ENCODE data around the gene EXD3. TPM values are rescaled to one million over a fixed set of nuclear protein-coding genes. Genes with fewer than 3 reads are reported as not detected.

EXD3 gene
- total RNA-seq, 1 experiment from 2014 or later, result 15.3 TPM

DNA sequence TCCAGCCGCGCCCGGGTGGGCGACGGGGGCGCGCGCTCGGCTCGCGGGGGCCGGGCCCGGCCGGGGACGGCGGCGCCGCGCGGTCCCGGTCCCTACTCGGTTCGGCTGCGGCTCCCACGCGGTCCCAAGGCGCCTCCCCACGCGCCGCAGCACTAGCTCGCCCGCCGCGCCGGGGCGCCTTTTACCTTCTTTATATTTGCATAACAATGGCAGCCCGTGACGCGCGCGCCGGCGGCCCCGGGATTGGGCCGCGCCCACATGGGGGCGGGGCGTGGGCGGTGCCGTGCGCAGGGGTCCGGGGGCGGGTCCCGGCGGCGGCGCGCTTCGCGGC, 120.9 kb downstream of the EXD3 start, which contains the start of gene NRARP:
NRARP (minus strand) TSS at position 154 of the 331 bp plus-strand sequence. CDS start 343 bp downstream, outside the sequence.
- peak; percentile 76 for DNase-seq
- Histone ChIP-seq H3K23ac (ENCODE audit: insufficient read length, low read depth, low read length) (no peak within 1 kb of the TSS), H2BK5ac (ENCODE audit: insufficient read length, low read length) (no peak within 1 kb of the TSS), H2BK20ac (ENCODE audit: low read depth, low read length, poor library complexity, severe bottlenecking) (no peak within 1 kb of the TSS), H3K4ac (ENCODE audit: low read depth, low read length) (no peak within 1 kb of the TSS), H2AK5ac (ENCODE audit: insufficient read length, low read length) (no peak within 1 kb of the TSS), H4K91ac (ENCODE audit: insufficient read length, low read depth, low read length) (no peak within 1 kb of the TSS), H3K56ac (ENCODE audit: insufficient read length, low read depth, low read length) (no peak within 1 kb of the TSS), H2BK15ac (ENCODE audit: low read depth, low read length) (peak within 1 kb of the TSS; percentile 16; the same call in 1 of the 2 replicates), H2AFZ (ENCODE audit: low read length) (no peak within 1 kb of the TSS), H4K8ac (replicated peaks; ENCODE audit: insufficient read length, low read depth, low read length) (no peak within 1 kb of the TSS), H3K23me2 (ENCODE audit: insufficient read length, low read depth, low read length, poor library complexity, severe bottlenecking) (peaks cover 6% of the 10 kb centered on the region), H3K27ac (ENCODE audit: insufficient read length, low read depth, low read length) (no peak within 1 kb of the TSS), H3K79me2 (ENCODE audit: insufficient read depth, low read length) (no peaks in the 10 kb centered on the region), H3K9ac (ENCODE audit: extremely low read depth, insufficient read length, low read length) (no peak within 1 kb of the TSS), H3K9me3 (ENCODE audit: control insufficient read depth, low read depth, low read length) (no peaks in the 10 kb centered on the region), H3T11ph (ENCODE audit: low read length) (no peak within 1 kb of the TSS), H3K14ac (ENCODE audit: insufficient read depth, low read length) (0 out of 2 replicates have a peak within 1 kb of the TSS, but pooled peaks have one; percentile 13), H3K4me2 (ENCODE audit: insufficient read depth, insufficient read length, low read length) (peak within 1 kb of the TSS; percentile 36), H3K18ac (ENCODE audit: insufficient read length, low read depth, low read length) (peak within 1 kb of the TSS; percentile 38), H4K5ac (ENCODE audit: insufficient read length, low read depth, low read length) (no peak within 1 kb of the TSS), H3K27me3 (ENCODE audit: insufficient read depth, low read length) (no peaks in the 10 kb centered on the region; the same call in 1 of the 2 replicates), H3K4me1 (ENCODE audit: insufficient read depth, low read length) (peaks cover 3% of the 10 kb centered on the region; the same call in 1 of the 2 replicates), H2BK120ac (ENCODE audit: low read depth, low read length, poor library complexity, severe bottlenecking) (no peak within 1 kb of the TSS), H2BK12ac (ENCODE audit: insufficient read length, low read depth, low read length) (no peak within 1 kb of the TSS), H3K79me1 (ENCODE audit: insufficient read depth, low read depth, low read length, poor library complexity, severe bottlenecking) (no peaks in the 10 kb centered on the region), H4K20me1 (ENCODE audit: control insufficient read depth, insufficient read depth, insufficient read length) (no peaks in the 10 kb centered on the region)
- H3K36me3 Mint-ChIP-seq (ENCODE audit: insufficient read depth in 1 of 3, low read depth in 3 of 3), result peaks cover 0 to 2% (median 0%) of the 10 kb centered on the region in 3 experiments; a peak in 3 of 7 replicates
- TF ChIP-seq, protein P1, sequence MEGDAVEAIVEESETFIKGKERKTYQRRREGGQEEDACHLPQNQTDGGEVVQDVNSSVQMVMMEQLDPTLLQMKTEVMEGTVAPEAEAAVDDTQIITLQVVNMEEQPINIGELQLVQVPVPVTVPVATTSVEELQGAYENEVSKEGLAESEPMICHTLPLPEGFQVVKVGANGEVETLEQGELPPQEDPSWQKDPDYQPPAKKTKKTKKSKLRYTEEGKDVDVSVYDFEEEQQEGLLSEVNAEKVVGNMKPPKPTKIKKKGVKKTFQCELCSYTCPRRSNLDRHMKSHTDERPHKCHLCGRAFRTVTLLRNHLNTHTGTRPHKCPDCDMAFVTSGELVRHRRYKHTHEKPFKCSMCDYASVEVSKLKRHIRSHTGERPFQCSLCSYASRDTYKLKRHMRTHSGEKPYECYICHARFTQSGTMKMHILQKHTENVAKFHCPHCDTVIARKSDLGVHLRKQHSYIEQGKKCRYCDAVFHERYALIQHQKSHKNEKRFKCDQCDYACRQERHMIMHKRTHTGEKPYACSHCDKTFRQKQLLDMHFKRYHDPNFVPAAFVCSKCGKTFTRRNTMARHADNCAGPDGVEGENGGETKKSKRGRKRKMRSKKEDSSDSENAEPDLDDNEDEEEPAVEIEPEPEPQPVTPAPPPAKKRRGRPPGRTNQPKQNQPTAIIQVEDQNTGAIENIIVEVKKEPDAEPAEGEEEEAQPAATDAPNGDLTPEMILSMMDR (conservative IDR thresholded peaks at IDR 0.05), result no peak
- H3K27ac Mint-ChIP-seq, result no peak within 1 kb of the TSS; a peak in 2 of 7 replicates
- peaks cover 30 to 44% of the 10 kb centered on the region in 2 experiments for H3K4me1 Mint-ChIP-seq
- no CpG with 5 or more reads among the region's 60 CpGs for WGBS (ENCODE audit: extremely low coverage, insufficient read length, low lambda C conversion rate)
- H3K27me3 Mint-ChIP-seq (ENCODE audit: low read depth), result peaks cover 32% of the 10 kb centered on the region
- peak within 1 kb of the TSS; percentile 80 to 99 for H3K4me3 Mint-ChIP-seq
- peaks cover 0 to 2% of the 10 kb centered on the region in 2 experiments; a peak in 3 of 5 replicates for H3K9me3 Mint-ChIP-seq
